ENCODE measurements around the gene TBC1D19. TPM values are rescaled to one million over a fixed set of nuclear protein-coding genes. Genes with fewer than 3 reads are reported as not detected.

Gene TBC1D19
- total RNA-seq, 4 donors from 2014 or later: 9.8 to 17.0 (median 14.4) TPM

DNA sequence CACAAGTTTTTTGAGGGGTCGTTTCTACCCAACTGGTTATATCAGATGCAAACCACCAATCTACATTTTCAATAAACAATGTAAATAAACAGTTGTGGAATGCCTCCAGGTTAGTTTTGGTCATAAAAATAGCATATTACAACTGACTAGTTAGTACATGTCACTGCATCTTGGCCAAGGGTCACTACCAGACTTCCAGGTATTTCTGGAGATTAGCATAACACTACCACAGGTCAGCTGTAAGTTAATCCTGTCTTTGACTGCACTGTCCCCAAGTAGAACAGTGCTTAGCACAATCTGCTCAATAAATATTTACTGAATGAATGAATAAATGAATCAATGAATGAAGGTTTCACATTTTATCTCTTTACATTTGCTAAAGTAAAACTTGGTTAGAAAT, 64.4 kb downstream of the TBC1D19 start:
- TF ChIP-seq, protein P1, sequence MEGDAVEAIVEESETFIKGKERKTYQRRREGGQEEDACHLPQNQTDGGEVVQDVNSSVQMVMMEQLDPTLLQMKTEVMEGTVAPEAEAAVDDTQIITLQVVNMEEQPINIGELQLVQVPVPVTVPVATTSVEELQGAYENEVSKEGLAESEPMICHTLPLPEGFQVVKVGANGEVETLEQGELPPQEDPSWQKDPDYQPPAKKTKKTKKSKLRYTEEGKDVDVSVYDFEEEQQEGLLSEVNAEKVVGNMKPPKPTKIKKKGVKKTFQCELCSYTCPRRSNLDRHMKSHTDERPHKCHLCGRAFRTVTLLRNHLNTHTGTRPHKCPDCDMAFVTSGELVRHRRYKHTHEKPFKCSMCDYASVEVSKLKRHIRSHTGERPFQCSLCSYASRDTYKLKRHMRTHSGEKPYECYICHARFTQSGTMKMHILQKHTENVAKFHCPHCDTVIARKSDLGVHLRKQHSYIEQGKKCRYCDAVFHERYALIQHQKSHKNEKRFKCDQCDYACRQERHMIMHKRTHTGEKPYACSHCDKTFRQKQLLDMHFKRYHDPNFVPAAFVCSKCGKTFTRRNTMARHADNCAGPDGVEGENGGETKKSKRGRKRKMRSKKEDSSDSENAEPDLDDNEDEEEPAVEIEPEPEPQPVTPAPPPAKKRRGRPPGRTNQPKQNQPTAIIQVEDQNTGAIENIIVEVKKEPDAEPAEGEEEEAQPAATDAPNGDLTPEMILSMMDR (IDR thresholded peaks at IDR 0.05; ENCODE audit: low read depth): no peak

- TF ChIP-seq, protein P1 (IDR thresholded peaks at IDR 0.05; ENCODE audit: low read depth): no peak
Measured at GRCh38 chr4:26660261-26660660, 76.4 kb downstream of the TBC1D19 start.

- TF ChIP-seq, protein P1 (IDR thresholded peaks at IDR 0.05; ENCODE audit: low read depth): no peak
Measured at GRCh38 chr4:26663888-26664287, 80.0 kb downstream of the TBC1D19 start.

DNA sequence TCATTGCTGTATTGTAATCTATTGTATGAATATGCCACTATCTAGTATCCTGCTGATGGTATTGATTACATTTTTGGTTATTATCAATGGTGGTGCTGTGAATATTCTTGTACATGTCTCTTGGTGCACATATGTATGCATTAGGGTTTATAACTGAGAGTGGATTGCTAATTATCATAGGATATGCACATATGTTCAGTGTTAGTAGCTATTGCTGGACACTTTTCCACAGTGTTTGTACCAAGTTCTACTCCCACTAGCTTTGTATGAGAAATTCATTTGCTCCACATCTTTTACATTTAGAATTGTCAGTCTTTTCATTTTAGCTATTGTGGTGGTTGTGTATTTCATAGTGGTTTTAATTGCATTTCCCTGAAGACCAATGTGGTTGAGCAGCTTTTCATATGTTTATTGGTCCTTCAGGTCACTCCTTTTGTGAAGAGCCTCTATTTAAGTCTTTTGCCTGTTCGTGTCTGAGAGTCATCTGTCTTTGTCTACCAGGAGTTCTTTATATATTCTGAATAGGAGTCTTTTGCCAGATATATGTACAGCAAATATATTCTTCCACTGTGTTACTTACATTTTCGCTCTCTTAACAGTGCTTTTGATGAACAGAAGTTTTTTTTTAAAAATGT, 87.1 kb downstream of the TBC1D19 start:
- TF ChIP-seq, protein P1 (IDR thresholded peaks at IDR 0.05; ENCODE audit: low read depth): no peak

DNA sequence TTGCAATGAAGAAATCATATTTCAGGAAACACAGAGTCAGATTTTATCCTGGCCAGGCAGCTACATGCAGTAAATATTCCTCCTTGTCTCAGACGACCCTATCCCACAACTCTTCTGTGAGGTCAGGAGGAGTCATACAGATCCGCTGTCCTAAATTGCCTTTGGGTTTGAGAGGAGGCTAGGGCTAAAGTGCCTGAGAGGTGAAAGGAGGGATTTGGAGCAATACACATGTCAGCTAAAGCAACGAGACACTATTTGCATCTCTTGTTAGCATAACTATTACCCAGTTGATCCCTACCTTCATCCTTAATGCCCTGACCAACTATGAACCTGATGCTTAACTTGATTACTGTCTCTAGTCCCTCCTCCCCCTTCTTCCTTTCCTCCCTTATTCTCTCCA, 98.6 kb downstream of the TBC1D19 start:
- TF ChIP-seq, protein P1 (IDR thresholded peaks at IDR 0.05; ENCODE audit: low read depth): no peak

GRCh38 chr4:26685250-26685649, 101.4 kb downstream of the TBC1D19 start:
- TF ChIP-seq, protein P1 (IDR thresholded peaks at IDR 0.05; ENCODE audit: low read depth): no peak

DNA sequence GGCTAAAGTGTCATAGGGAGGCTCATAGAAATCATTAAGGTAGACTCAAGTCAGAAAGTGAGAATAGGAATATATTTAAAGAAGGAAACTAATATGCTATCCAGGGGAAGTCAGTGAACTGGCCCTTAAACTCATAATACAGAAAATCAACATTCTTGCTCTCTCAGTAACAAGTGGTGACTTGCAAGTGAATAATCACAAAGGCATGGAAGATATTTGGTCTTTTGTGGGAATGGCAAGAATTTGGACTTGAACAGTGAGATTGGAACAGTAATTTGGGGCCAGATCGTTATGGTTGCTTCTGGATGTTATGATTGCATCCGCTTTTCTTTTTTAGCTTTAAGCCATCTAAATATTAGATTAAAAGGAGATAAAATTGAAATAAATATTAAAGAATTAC, 103.8 kb downstream of the TBC1D19 start:
- TF ChIP-seq, protein P1 (IDR thresholded peaks at IDR 0.05; ENCODE audit: low read depth): no peak
